K562 (cell line): ENCODE data around the gene B4GALT1.

Experiments used
- EP300 ChIP-seq: IDR thresholded peaks from 2 replicates; pipeline ENCODE4 v1.6.1; 2012; ENCODE audit warnings: low read length, improper control_type of control experiment
- RFX5 ChIP-seq: IDR thresholded peaks from 2 replicates; pipeline ENCODE4 v1.6.1; 2011; ENCODE audit warnings: low read depth, mild to moderate bottlenecking, improper control_type of control experiment, low read length
- TF ChIP-seq, protein P1 (sequence below), 3 experiments: IDR thresholded peaks in 2 of 3; conservative IDR thresholded peaks in 1 of 3; 2 replicates each; pipeline ENCODE4 v1.5.1; 2011 to 2012; ENCODE audit warnings: low read length in 3 of 3, mild to moderate bottlenecking in 3 of 3, control low read depth in 2 of 3, improper control_type of control experiment in 1 of 3, inconsistent platforms in 1 of 3, low read depth in 1 of 3, mixed read lengths in 1 of 3, moderate library complexity in 1 of 3; ENCODE audit not compliant: insufficient read depth in 2 of 3

- no peak for TF ChIP-seq RFX5
- TF ChIP-seq, protein P1, sequence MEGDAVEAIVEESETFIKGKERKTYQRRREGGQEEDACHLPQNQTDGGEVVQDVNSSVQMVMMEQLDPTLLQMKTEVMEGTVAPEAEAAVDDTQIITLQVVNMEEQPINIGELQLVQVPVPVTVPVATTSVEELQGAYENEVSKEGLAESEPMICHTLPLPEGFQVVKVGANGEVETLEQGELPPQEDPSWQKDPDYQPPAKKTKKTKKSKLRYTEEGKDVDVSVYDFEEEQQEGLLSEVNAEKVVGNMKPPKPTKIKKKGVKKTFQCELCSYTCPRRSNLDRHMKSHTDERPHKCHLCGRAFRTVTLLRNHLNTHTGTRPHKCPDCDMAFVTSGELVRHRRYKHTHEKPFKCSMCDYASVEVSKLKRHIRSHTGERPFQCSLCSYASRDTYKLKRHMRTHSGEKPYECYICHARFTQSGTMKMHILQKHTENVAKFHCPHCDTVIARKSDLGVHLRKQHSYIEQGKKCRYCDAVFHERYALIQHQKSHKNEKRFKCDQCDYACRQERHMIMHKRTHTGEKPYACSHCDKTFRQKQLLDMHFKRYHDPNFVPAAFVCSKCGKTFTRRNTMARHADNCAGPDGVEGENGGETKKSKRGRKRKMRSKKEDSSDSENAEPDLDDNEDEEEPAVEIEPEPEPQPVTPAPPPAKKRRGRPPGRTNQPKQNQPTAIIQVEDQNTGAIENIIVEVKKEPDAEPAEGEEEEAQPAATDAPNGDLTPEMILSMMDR (IDR thresholded peaks at IDR 0.05 in 2 of 3, conservative IDR thresholded peaks at IDR 0.05 in 1 of 3; ENCODE audit: insufficient read depth in 2 of 3, low read depth in 1 of 3, low read length in 3 of 3): no peak
- no peak for TF ChIP-seq EP300
These were observed 50.3 kb downstream of the B4GALT1 start for GRCh38 chr9:33116860-33117259.
